ENCODE results near the gene SLC2A6.
A peak's percentile ranks its signal among the peaks of the same experiment; 100 is the strongest.

Gene SLC2A6

GRCh38 chr9:133441571-133441970, 37.3 kb downstream of the SLC2A6 start:
- Histone ChIP-seq H3K27ac (peak overlapping the region; percentile 96), H3K4me3 (peak overlapping the region; percentile 59), H3K9ac (peak overlapping the region; percentile 80), H3K27me3 (no peaks in the 10 kb centered on the region), H3K36me3 (no peaks in the 10 kb centered on the region), H4K20me1 (no peaks in the 10 kb centered on the region), H3K4me2 (peak overlapping the region; percentile 98), H3K9me3 (no peaks in the 10 kb centered on the region), H3K4me1 (peaks cover 86% of the 10 kb centered on the region)
- TF ChIP-seq Cebpa-rat (IDR thresholded peaks at IDR 0.05): no peak

DNA sequence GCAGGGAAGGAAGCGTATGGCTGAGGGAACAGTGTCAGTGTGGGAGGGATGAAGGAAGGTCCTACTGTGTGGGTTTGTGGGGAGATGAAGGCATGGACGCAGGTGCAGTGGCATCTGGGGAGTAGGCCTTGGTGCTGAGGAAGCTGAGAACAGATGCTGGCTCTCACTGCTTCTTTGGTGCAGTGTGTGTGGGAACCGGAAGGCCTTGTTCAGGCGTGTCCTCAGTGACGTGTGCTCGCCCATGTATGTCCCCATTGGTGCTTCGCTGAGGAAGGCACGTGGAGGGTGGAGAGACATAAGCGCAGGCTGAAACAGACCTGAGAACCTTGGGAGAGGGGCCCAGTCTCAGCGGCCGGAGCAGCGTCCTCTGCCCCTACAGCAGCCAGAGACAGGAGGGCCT, 38.0 kb downstream of the SLC2A6 start:
- no peaks in the 10 kb centered on the region for H3K36me3 ChIP-seq
- no peaks in the 10 kb centered on the region for H3K27me3 ChIP-seq
- no peaks in the 10 kb centered on the region for H4K20me1 ChIP-seq
- peaks cover 92% of the 10 kb centered on the region for H3K4me1 ChIP-seq
- no peaks in the 10 kb centered on the region for H3K9me3 ChIP-seq
- peak overlapping the region; percentile 98 for H3K4me2 ChIP-seq
- peak overlapping the region; percentile 96 for H3K27ac ChIP-seq
- H3K9ac ChIP-seq: peak overlapping the region; percentile 80
- no peak for TF ChIP-seq Cebpa-rat (IDR thresholded peaks at IDR 0.05)
- peak overlapping the region; percentile 59 for H3K4me3 ChIP-seq

DNA sequence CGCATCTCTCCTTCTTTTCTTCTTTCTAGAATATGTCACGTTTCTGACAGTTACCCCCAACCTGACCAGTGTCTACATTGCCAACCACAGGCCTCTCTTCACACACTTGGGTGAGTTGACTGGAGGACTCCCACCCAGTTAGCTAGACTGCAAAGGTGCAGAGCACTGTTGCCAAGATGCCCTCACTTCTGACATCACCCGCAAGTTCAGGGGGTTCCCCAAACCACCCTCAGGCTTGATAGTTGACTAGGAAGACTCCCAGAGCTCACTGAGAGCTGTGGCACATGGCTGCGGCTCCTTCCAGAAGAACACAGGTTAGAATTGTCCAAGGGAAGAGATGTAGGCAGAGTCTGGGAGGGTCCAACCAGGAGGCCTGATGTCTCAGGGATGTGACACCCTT, 39.6 kb downstream of the SLC2A6 start:
- H3K4me2 ChIP-seq: peak overlapping the region; percentile 98
- no peaks in the 10 kb centered on the region for H3K9me3 ChIP-seq
- H3K9ac ChIP-seq: no peak overlapping the region
- peaks cover 100% of the 10 kb centered on the region for H3K4me1 ChIP-seq
- H3K27ac ChIP-seq: peak overlapping the region; percentile 96
- TF ChIP-seq Cebpa-rat (IDR thresholded peaks at IDR 0.05): no peak
- no peaks in the 10 kb centered on the region for H3K27me3 ChIP-seq
- no peaks in the 10 kb centered on the region for H4K20me1 ChIP-seq
- no peak overlapping the region for H3K4me3 ChIP-seq
- no peaks in the 10 kb centered on the region for H3K36me3 ChIP-seq

DNA sequence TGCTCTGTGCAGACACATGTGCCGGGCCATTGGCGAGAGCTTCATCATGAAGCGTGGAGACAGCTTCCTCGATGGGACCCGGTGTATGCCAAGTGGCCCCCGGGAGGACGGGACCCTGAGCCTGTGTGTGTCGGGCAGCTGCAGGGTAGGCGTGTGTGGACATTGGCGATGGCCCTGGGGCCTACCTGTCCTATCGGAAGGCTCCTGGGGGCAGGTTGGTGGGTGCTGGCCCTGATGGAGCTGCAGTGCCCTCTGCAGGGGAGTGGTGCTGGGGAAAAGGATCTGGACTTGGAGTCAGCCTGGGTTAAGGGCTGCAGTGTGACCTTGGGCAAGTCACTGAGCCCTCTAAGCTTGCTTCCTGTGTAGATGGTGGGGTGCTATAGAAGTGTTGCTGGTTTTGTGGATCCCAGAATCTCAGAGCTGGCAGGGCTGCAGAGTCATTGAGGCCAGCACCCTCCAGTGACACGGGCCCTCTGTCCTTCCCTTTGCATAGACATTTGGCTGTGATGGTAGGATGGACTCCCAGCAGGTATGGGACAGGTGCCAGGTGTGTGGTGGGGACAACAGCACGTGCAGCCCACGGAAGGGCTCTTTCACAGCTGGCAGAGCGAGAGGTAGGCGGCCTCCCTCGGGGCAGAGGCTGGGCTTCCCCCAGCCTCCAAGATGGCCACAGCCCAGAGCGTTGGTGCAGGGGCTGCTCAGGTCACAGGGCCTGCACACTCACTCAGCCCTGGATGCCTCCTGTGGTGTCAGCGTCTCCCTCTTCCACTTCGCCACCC, 41.0 kb downstream of the SLC2A6 start:
- Histone ChIP-seq H3K9ac (no peak overlapping the region; the same call in 1 of the 2 replicates), H3K4me1 (peaks cover 88% of the 10 kb centered on the region), H3K9me3 (no peaks in the 10 kb centered on the region), H3K4me3 (no peak overlapping the region), H3K4me2 (peak overlapping the region; percentile 98), H3K36me3 (no peaks in the 10 kb centered on the region), H3K27ac (peak overlapping the region; percentile 40), H4K20me1 (no peaks in the 10 kb centered on the region), H3K27me3 (no peaks in the 10 kb centered on the region)
- TF ChIP-seq Cebpa-rat (IDR thresholded peaks at IDR 0.05): no peak

GRCh38 chr9:133436681-133437080, 42.2 kb downstream of the SLC2A6 start:
- no peaks in the 10 kb centered on the region for H3K27me3 ChIP-seq
- H4K20me1 ChIP-seq: no peaks in the 10 kb centered on the region
- peaks cover 75% of the 10 kb centered on the region for H3K4me1 ChIP-seq
- H3K4me2 ChIP-seq: peak overlapping the region; percentile 98
- no peaks in the 10 kb centered on the region for H3K36me3 ChIP-seq
- no peaks in the 10 kb centered on the region for H3K9me3 ChIP-seq
- no peak overlapping the region for H3K9ac ChIP-seq
- H3K27ac ChIP-seq: no peak overlapping the region
- TF ChIP-seq Cebpa-rat (IDR thresholded peaks at IDR 0.05): no peak
- H3K4me3 ChIP-seq: no peak overlapping the region

- Histone ChIP-seq H3K4me1 (peaks cover 51% of the 10 kb centered on the region), H3K4me3 (no peak overlapping the region), H3K9me3 (no peaks in the 10 kb centered on the region; the same call in 1 of the 2 replicates), H3K9ac (no peak overlapping the region), H4K20me1 (no peaks in the 10 kb centered on the region), H3K36me3 (no peaks in the 10 kb centered on the region), H3K27me3 (peaks cover 19% of the 10 kb centered on the region), H3K27ac (no peak overlapping the region), H3K4me2 (no peak overlapping the region)
- no peak for TF ChIP-seq Cebpa-rat (IDR thresholded peaks at IDR 0.05)
These were observed 45.5 kb downstream of the SLC2A6 start for GRCh38 chr9:133433351-133433843.

DNA sequence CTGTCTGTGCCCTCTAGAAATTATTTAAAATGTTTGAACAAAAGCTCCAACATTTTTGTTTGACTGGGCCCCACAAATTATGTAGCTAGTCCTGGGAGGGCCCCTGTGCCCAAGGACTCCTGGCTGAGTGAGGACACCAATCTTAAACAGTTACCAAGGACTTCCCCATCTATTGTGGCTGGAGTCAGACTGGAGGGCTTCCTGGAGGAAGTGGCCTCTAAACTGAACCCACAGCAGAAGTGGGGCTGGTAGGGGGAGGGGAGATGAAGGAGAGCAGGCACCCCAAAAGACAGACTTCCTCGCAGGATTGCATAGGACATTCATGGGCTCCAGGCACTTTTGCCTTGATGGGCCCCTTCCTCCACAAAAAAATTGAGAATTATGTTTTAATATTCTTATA, 48.7 kb downstream of the SLC2A6 start:
- H3K4me2 ChIP-seq: no peak overlapping the region; the same call in 1 of the 2 replicates

GRCh38 chr9:133429641-133430161, 49.2 kb downstream of the SLC2A6 start:
- Histone ChIP-seq H3K9ac (no peak overlapping the region), H3K4me1 (peaks cover 14% of the 10 kb centered on the region), H3K4me2 (no peak overlapping the region)

More for the DNA sequence above, 48.7 kb downstream of the SLC2A6 start:
- no peak for TF ChIP-seq Cebpa-rat (IDR thresholded peaks at IDR 0.05)
- peaks cover 11% of the 10 kb centered on the region for H3K9me3 ChIP-seq
- H4K20me1 ChIP-seq: no peaks in the 10 kb centered on the region
- H3K4me3 ChIP-seq: no peak overlapping the region
- H3K27ac ChIP-seq: no peak overlapping the region
- no peaks in the 10 kb centered on the region for H3K36me3 ChIP-seq
- H3K4me1 ChIP-seq: peaks cover 19% of the 10 kb centered on the region
- no peak overlapping the region for H3K9ac ChIP-seq
- H3K27me3 ChIP-seq: peaks cover 46% of the 10 kb centered on the region

DNA sequence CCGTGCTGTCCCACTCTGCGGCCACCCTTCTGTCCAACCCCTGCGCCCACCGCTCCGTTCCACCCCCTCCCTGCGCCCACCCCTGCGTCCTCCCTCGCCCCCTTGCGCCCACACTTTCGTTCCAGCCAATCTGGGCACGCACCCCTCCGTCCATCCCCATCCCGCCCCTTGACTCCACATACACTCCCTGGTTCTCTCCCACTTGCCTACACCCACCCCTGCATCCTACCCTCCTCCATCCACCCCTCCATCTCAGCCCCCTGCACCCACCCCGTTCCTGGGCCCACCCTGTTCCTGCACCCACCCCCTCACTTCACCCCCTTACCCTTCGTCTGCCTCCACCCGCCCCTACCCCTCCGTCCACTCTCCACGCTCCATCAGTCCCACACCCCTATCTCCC, 49.7 kb downstream of the SLC2A6 start:
- H3K27me3 ChIP-seq: peaks cover 46% of the 10 kb centered on the region
- no peak overlapping the region for H3K9ac ChIP-seq
- peaks cover 9% of the 10 kb centered on the region; the same call in 1 of the 2 replicates for H3K4me1 ChIP-seq
- H3K4me3 ChIP-seq: no peak overlapping the region
- H3K36me3 ChIP-seq: no peaks in the 10 kb centered on the region
- H3K4me2 ChIP-seq: no peak overlapping the region
- peaks cover 11% of the 10 kb centered on the region for H3K9me3 ChIP-seq
- H3K27ac ChIP-seq: no peak overlapping the region
- TF ChIP-seq Cebpa-rat (IDR thresholded peaks at IDR 0.05): no peak
- H4K20me1 ChIP-seq: no peaks in the 10 kb centered on the region

More at GRCh38 chr9:133429641-133430161, 49.2 kb downstream of the SLC2A6 start:
- TF ChIP-seq Cebpa-rat (IDR thresholded peaks at IDR 0.05): no peak
- Histone ChIP-seq H3K27me3 (peaks cover 46% of the 10 kb centered on the region), H3K27ac (no peak overlapping the region), H3K9me3 (peaks cover 11% of the 10 kb centered on the region), H3K4me3 (no peak overlapping the region), H4K20me1 (no peaks in the 10 kb centered on the region), H3K36me3 (no peaks in the 10 kb centered on the region)

DNA sequence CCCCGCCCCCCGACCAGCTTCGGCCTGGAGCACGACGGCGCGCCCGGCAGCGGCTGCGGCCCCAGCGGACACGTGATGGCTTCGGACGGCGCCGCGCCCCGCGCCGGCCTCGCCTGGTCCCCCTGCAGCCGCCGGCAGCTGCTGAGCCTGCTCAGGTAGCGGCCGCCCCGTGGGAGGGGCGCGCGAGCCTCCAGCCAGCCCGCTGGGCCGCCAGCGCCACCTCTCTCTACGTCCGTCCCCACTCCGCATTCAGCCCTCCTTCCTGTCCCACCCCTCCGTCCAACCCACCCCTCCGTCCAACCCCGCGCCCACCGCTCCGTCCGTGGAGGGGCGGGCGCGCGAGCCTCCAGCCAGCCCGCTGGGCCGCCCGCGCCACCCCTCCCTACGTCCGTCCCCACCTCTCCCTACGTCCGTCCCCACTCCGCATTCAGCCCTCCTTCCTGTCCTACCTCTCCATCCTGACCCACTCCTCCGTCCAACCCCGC, 50.2 kb downstream of the SLC2A6 start:
- Histone ChIP-seq H3K9me3 (peaks cover 11% of the 10 kb centered on the region), H3K27ac (no peak overlapping the region), H4K20me1 (no peaks in the 10 kb centered on the region), H3K4me3 (no peak overlapping the region), H3K4me2 (no peak overlapping the region), H3K27me3 (peaks cover 46% of the 10 kb centered on the region), H3K9ac (no peak overlapping the region), H3K36me3 (no peaks in the 10 kb centered on the region), H3K4me1 (peaks cover 8% of the 10 kb centered on the region; the same call in 1 of the 2 replicates)
- TF ChIP-seq Cebpa-rat (IDR thresholded peaks at IDR 0.05): no peak
